Activated naive CD8-positive, alpha-beta T cell (primary cell): ENCODE results near the gene NDUFS2.
"Not testable (repeated sequence)": the region's sequence is repeated elsewhere in the genome, so short reads cannot be mapped to it uniquely, and the experiment has no call there.

Experiments used
- H3K27ac Mint-ChIP-seq: one replicate; pipeline ENCODE4 v1.8.0; 2021; ENCODE audit warnings: mixed read lengths
- H3K27me3 Mint-ChIP-seq: one replicate; pipeline ENCODE4 v1.8.0; 2021; ENCODE audit warnings: mixed read lengths
- H3K36me3 Mint-ChIP-seq: one replicate; pipeline ENCODE4 v1.8.0; 2021; ENCODE audit warnings: mixed read lengths
- H3K4me1 Mint-ChIP-seq: one replicate; pipeline ENCODE4 v1.8.0; 2021; ENCODE audit warnings: low read depth, mixed read lengths
- H3K4me3 Mint-ChIP-seq: one replicate; pipeline ENCODE4 v1.8.0; 2021; ENCODE audit warnings: mild to moderate bottlenecking, mixed read lengths
- H3K9me3 Mint-ChIP-seq: one replicate; pipeline ENCODE4 v1.8.0; 2021; ENCODE audit warnings: low read depth, mixed read lengths

NDUFS2 gene

DNA sequence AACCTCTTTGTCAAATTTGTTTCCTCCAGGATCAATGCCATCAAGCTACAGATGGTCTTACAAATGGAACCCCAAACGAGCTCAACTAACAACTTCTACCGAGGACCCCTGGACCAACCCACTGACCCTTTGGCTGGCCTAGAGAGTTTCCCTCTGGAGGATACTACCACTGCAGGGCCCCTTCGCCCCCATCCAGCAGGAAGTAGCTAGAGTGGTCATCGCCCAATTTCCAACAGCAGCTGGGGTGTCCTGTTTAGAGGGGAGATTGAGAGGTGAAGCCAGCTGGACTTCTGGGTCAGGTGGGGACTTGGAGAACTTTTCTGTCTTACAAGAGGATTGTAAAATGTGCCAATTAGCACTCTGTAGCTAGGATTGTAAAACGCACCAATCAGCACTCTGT, 54.9 kb downstream of the NDUFS2 start:
- Mint-ChIP-seq H3K36me3 (peaks cover 15% of the 10 kb centered on the region), H3K4me1 (peaks cover 24% of the 10 kb centered on the region), H3K27me3 (peaks cover 44% of the 10 kb centered on the region)
- not testable (repeated sequence) for H3K4me3 Mint-ChIP-seq, H3K9me3 Mint-ChIP-seq, H3K27ac Mint-ChIP-seq

DNA sequence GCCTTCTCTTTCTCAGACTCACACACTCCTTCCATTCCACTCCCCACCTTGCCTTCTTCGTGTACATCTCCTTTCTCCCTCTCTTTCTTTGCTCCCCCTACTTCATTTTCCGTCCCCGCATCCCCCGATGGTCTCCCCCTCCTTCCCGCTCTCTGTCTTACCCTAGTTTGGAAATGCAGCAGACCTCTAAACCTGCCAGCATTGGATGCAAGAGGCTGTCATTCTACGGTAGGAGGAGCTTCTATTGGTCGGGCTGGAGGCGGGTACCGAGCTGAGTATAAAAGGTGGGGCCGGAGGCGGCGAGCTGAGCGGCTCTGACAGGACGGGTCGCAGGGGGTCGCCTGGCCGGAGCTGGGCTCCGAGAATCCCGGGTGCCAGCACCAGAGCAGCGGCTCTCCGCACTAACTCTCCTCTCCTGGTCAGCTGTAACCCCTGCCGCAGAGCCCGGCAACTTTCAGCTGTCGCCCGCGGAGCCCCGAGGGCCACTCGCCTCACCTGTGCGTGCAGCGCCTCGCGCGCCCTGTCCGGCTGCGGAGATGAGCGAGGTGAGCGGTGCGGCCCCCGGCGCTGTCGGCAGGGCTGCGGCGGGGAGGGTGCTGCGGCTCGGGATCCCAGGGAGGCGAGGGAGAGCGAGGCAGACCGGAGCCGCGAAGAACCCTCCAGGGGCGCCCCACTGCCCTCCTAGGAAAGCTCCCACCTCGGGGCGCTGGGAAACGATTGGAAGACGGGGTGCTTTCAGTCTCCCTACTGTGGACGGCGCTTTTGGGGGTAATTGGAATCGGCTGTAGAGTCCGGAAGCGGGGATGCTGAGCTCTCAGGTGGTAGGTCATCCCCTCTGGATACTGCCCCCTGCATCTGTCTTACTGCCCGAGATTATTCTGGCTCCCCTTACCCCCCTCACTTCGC, 56.5 kb downstream of the NDUFS2 start, which contains the start of gene PCP4L1:
PCP4L1 (plus strand) TSS at position 307 of the 906 bp plus-strand sequence; CDS start at position 537, 230 bp downstream.
- Mint-ChIP-seq H3K9me3 (peaks cover 3% of the 10 kb centered on the region), H3K36me3 (peaks cover 15% of the 10 kb centered on the region), H3K27ac (no peak within 1 kb of the TSS), H3K4me3 (peak within 1 kb of the TSS; percentile 78), H3K4me1 (peaks cover 24% of the 10 kb centered on the region), H3K27me3 (peaks cover 48% of the 10 kb centered on the region)

DNA sequence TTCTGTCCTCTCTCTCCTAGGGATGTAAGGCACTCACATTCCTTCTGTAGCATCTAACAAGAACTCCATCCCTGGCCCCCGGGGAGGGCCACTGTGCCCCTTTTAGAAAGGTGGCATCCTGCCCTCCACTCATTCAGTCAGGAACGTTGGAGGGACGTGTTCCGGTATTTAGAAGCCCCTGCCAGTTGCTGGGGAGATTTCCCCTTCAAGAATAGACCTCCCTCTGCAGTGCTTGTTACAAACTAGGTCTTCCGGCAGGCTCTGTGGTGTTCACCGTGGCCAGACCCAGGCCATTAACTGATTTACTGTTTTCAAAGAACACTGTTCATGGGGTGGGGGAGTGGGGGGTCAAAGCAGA, 57.2 kb downstream of the NDUFS2 start:
- Mint-ChIP-seq H3K9me3 (peaks cover 3% of the 10 kb centered on the region), H3K36me3 (peaks cover 15% of the 10 kb centered on the region), H3K4me3 (peak overlapping the region; percentile 78), H3K4me1 (peaks cover 24% of the 10 kb centered on the region), H3K27ac (no peak overlapping the region), H3K27me3 (peaks cover 48% of the 10 kb centered on the region)

DNA sequence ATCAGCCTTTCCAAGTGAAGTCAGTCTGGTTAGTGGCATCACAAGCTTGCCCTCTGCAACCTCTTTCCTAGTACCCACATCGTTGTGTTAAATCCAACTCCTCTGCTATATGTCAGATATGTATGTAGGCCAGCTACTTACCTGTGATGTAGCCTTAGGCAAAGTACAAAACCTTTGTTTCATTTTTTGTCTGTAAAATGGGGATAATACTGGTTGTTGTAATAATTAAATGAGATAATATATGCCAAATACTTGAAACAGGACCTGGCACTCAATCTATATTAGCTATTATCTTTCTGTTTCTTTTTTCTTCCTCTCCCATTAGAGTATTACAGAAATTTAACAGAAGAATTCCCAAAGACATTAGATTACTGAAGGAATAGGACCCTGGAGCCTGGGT, 57.6 kb downstream of the NDUFS2 start:
- Mint-ChIP-seq H3K27ac (no peak overlapping the region), H3K9me3 (peaks cover 3% of the 10 kb centered on the region), H3K4me1 (peaks cover 24% of the 10 kb centered on the region), H3K36me3 (peaks cover 15% of the 10 kb centered on the region), H3K27me3 (peaks cover 48% of the 10 kb centered on the region), H3K4me3 (peak overlapping the region; percentile 78)

DNA sequence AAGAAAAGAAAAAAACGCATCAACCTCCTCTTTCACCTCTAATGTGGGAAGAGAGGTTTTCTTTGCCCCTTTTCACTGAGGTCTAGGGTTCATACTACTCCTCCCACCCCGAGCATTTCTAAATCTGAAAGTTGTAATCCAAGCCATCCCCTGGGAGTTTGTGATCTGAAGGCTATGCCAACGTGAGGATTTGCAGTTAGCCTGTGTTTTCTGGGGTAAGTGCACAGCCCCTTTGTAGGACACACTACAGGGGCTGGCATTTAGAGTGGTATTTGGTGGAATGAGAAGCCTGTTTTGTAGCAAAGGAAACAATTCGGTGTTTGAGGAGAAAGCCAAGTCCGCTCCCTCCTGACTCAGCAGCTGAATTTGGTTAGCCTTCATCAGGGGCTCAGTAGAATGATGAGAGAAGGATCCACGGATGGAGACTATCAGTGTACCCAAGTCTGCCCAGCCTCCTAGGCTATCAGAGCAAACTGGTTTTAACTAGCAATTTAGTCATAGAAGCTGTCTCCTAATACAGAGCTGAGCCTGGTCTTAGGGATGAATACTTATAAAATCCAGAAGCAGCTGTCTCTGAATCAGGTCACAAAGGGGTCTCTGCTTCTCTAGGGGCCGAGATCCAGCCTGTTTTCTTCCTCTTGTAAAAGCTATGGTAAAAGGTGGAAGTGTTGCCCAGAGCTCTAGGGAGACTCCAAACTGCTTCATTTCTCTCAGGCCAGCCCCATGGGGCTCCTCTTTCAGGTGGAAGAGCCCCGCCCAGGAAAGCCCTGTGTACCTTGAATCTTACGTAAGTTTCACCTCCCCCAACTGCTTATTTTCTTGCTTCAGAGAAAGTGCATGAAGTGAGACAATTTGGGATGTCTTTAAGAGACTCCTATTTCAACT, 58.5 kb downstream of the NDUFS2 start:
- Mint-ChIP-seq H3K27ac (no peak overlapping the region), H3K36me3 (peaks cover 15% of the 10 kb centered on the region), H3K4me3 (no peak overlapping the region), H3K9me3 (peaks cover 3% of the 10 kb centered on the region), H3K4me1 (peaks cover 24% of the 10 kb centered on the region), H3K27me3 (peaks cover 46% of the 10 kb centered on the region)

DNA sequence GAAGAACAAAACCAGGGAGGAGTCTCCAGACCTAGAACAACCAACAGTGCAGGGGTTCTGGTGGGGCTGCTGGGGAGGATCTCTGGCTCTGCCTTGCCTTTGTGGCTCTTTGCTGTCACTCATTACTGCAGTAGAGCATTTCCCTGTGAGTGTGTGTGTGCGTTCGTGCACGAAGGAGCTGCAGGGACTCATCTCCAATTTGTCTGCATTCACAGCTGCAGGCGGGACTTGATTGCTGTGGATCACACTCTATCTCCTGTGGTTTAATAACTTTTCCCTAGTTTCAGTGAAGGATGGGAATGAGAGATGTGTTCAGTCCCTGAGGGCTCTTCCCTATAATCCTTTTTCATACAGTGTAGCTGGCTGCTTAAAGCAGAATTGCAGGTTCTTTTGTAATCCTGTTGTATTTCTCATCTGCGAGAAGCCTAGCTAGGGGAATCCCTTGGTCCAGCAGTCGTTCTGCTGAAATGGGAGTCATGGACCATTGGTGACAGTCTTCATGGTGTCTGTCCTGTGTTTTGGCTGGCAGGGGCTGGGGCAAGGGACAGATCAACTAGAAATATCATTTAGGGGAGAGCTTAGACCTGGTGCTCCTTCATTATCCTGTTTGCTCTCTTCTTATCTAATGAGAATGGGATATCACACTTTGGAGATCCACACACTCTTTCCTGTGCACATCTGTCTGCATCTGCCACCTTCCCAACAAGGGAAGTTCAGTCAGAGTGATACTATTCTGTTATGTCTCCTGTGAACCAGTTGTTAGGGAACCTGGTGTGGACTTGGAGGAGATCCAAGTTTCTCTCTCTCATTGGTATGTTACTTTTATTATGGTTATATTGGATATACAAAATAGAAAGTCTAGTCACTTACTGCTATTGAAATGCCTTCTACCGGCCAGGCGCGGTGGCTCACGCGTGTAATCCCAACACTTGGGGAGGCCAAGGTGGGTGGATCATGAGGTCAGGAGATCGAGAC, 59.4 kb downstream of the NDUFS2 start:
- Mint-ChIP-seq H3K4me3 (no peak overlapping the region), H3K27me3 (peaks cover 40% of the 10 kb centered on the region), H3K4me1 (peaks cover 24% of the 10 kb centered on the region), H3K9me3 (peaks cover 3% of the 10 kb centered on the region), H3K27ac (no peak overlapping the region), H3K36me3 (peaks cover 13% of the 10 kb centered on the region)
